H1 (cell line): ENCODE data around the gene FRMD4A. TPM values are rescaled to one million over a fixed set of nuclear protein-coding genes. Genes with fewer than 3 reads are reported as not detected.

Experiments
- CTCF ChIA-PET: fragments of 300-600 bp; sonication (Branson Sonifier 250); formaldehyde crosslinking; loops from one replicate; lab custom pipeline; 2021; ENCODE audit not compliant: partially characterized antibody; lab: Charles Lee
- POLR2A ChIA-PET: fragments of 300-600 bp; sonication (Branson Sonifier 250); formaldehyde crosslinking; loops from one replicate; lab custom pipeline; 2021; ENCODE audit warnings: inconsistent platforms; ENCODE audit not compliant: partially characterized antibody; lab: Charles Lee
- DNase-seq, 2 experiments: peaks; one replicate each; pipeline versions ENCODE4 v3.0.0 to v3.0.0-alpha.2; 2010 to 2022; ENCODE audit warnings: low spot score in 2 of 2, low read depth in 1 of 2, mixed read lengths in 1 of 2
- FAIRE-seq: peaks from 2 replicates; lab custom pipeline; 2011; peaks lifted over from hg19 to GRCh38; lab: Jason Lieb, UNC
- H2AFZ ChIP-seq: 2 replicates; pipeline ENCODE4 v1.8.1; 2012; ENCODE audit warnings: low read length, inconsistent platforms
- H2AK5ac ChIP-seq: 2 replicates; pipeline ENCODE4 v1.6.1; 2013; ENCODE audit warnings: low read depth, low read length
- H2BK120ac ChIP-seq: replicated peaks from 2 replicates; pipeline ENCODE3; 2013; ENCODE audit warnings: low read depth, low read length, inconsistent platforms
- H2BK12ac ChIP-seq: 2 replicates; pipeline ENCODE4 v1.6.1; 2013; ENCODE audit warnings: low read depth, low read length
- H2BK15ac ChIP-seq: 2 replicates; pipeline ENCODE4 v1.6.1; 2013; ENCODE audit warnings: low read length
- H2BK20ac ChIP-seq: 2 replicates; pipeline ENCODE4 v1.6.1; 2013; ENCODE audit warnings: low read length
- H2BK5ac ChIP-seq: 2 replicates; pipeline ENCODE4 v1.6.1; 2013; ENCODE audit warnings: low read depth, low read length
- H3K14ac ChIP-seq: 2 replicates; pipeline ENCODE4 v1.6.1; 2013; ENCODE audit warnings: inconsistent platforms; ENCODE audit not compliant: insufficient read length
- H3K18ac ChIP-seq: 2 replicates; pipeline ENCODE4 v1.6.1; 2013; ENCODE audit warnings: low read length; ENCODE audit errors: extremely low read depth
- H3K23ac ChIP-seq: 2 replicates; pipeline ENCODE4 v1.6.1; 2013; ENCODE audit warnings: inconsistent platforms; ENCODE audit not compliant: insufficient read length
- H3K23me2 ChIP-seq: 2 replicates; pipeline ENCODE4 v1.6.1; 2013; ENCODE audit warnings: low read depth, low read length
- H3K27ac ChIP-seq: 2 replicates; pipeline ENCODE4 v1.6.1; 2011; ENCODE audit warnings: low read depth, low read length, inconsistent platforms
- H3K27me3 ChIP-seq, 4 experiments: replicated peaks in 1 of 4; 1 replicate in 1 of 4; 2 replicates in 3 of 4; pipeline versions ENCODE4 v1.6.1 to v1.8.1; 2011 to 2013; ENCODE audit warnings: low read length in 3 of 4, mild to moderate bottlenecking in 3 of 4, inconsistent platforms in 2 of 4, mixed read lengths in 2 of 4, moderate library complexity in 1 of 4; ENCODE audit not compliant: control insufficient read depth in 3 of 4, insufficient read depth in 3 of 4; ENCODE audit errors: extremely low read depth in 1 of 4
- H3K36me3 ChIP-seq, 4 experiments: 2 replicates each; pipeline versions ENCODE4 v1.6.1 to v1.8.1; 2011 to 2013; ENCODE audit warnings: mild to moderate bottlenecking in 4 of 4, low read length in 3 of 4, moderate library complexity in 2 of 4, control low read depth in 1 of 4, inconsistent platforms in 1 of 4; ENCODE audit not compliant: insufficient read depth in 4 of 4, control insufficient read depth in 2 of 4
- H3K4ac ChIP-seq: replicated peaks from 2 replicates; pipeline ENCODE3; 2013; ENCODE audit warnings: low read length, low read depth, mixed read lengths, inconsistent platforms; ENCODE audit not compliant: insufficient read length
- H3K4me1 ChIP-seq, 4 experiments: replicated peaks in 1 of 4; 1 replicate in 1 of 4; 2 replicates in 3 of 4; pipeline versions ENCODE4 v1.6.1 to v1.8.1; 2011 to 2013; ENCODE audit warnings: low read length in 3 of 4, inconsistent platforms in 2 of 4, mixed read lengths in 1 of 4; ENCODE audit not compliant: insufficient read depth in 4 of 4, control insufficient read depth in 3 of 4
- H3K4me2 ChIP-seq, 2 experiments: 2 replicates each; pipeline versions ENCODE4 v1.6.1 to v1.8.1; 2011 to 2013; ENCODE audit warnings: low read depth in 2 of 2, low read length in 2 of 2, control low read depth in 1 of 2, inconsistent platforms in 1 of 2, mild to moderate bottlenecking in 1 of 2; ENCODE audit not compliant: insufficient read depth in 1 of 2
- H3K4me3 ChIP-seq, 4 experiments: fragments of 200-600, 300-600 bp in 1 of 4; sonication (generic), shearing (Covaris generic), sonication (Bioruptor Twin) in 1 of 4; 2 replicates each; pipeline versions ENCODE4 v1.5.1 to v1.8.1; 2011 to 2016; ENCODE audit warnings: low read length in 4 of 4, low read depth in 3 of 4, control low read depth in 2 of 4, inconsistent platforms in 2 of 4, mild to moderate bottlenecking in 2 of 4, mixed read lengths in 1 of 4, moderate library complexity in 1 of 4; ENCODE audit not compliant: insufficient read depth in 2 of 4; ENCODE audit errors: extremely low read depth in 1 of 4
- H3K56ac ChIP-seq: replicated peaks from 2 replicates; pipeline ENCODE3; 2013; ENCODE audit warnings: low read depth, mild to moderate bottlenecking, mixed read lengths, low read length, inconsistent platforms; ENCODE audit not compliant: insufficient read length
- H3K79me1 ChIP-seq: 2 replicates; pipeline ENCODE4 v1.6.1; 2013; ENCODE audit warnings: low read depth, low read length, control low read depth
- H3K79me2 ChIP-seq, 2 experiments: 2 replicates each; pipeline versions ENCODE4 v1.6.1 to v1.8.1; 2012 to 2013; ENCODE audit warnings: low read length in 2 of 2, mild to moderate bottlenecking in 2 of 2, inconsistent platforms in 1 of 2; ENCODE audit not compliant: insufficient read depth in 2 of 2, control insufficient read depth in 1 of 2
- H3K9ac ChIP-seq, 4 experiments: replicated peaks in 1 of 4; 1 replicate in 1 of 4; 2 replicates in 3 of 4; pipeline versions ENCODE4 v1.6.1 to v1.8.1; 2011 to 2013; ENCODE audit warnings: low read depth in 3 of 4, low read length in 3 of 4, control low read depth in 2 of 4, mild to moderate bottlenecking in 2 of 4, moderate library complexity in 2 of 4, inconsistent platforms in 1 of 4; ENCODE audit errors: extremely low read depth in 1 of 4
- H3K9me3 ChIP-seq, 2 experiments: 2 replicates each; pipeline versions ENCODE4 v1.6.1 to v1.8.1; 2012 to 2013; ENCODE audit warnings: mild to moderate bottlenecking in 2 of 2, moderate library complexity in 2 of 2, control low read depth in 1 of 2, inconsistent platforms in 1 of 2, low read depth in 1 of 2, low read length in 1 of 2, mixed read lengths in 1 of 2; ENCODE audit not compliant: insufficient read depth in 2 of 2
- H4K20me1 ChIP-seq, 2 experiments: replicated peaks in 1 of 2; 2 replicates each; pipeline versions ENCODE3 to v1.8.1; 2011 to 2013; ENCODE audit warnings: inconsistent platforms in 2 of 2, low read length in 2 of 2, mild to moderate bottlenecking in 1 of 2; ENCODE audit not compliant: insufficient read depth in 2 of 2, control insufficient read depth in 1 of 2
- H4K5ac ChIP-seq: 2 replicates; pipeline ENCODE4 v1.6.1; 2013; ENCODE audit warnings: low read length, low read depth, mixed read lengths, inconsistent platforms; ENCODE audit not compliant: insufficient read length
- H4K8ac ChIP-seq: 2 replicates; pipeline ENCODE4 v1.8.0; 2013; ENCODE audit warnings: mild to moderate bottlenecking, moderate library complexity, low read length, inconsistent platforms; ENCODE audit not compliant: insufficient read depth; ENCODE audit errors: extremely low read depth
- H4K91ac ChIP-seq: replicated peaks from 2 replicates; pipeline ENCODE3; 2013; ENCODE audit warnings: low read length, mixed read lengths, inconsistent platforms; ENCODE audit not compliant: insufficient read length
- BACH1 ChIP-seq: IDR thresholded peaks from 2 replicates; pipeline ENCODE4 v1.6.1; 2012; ENCODE audit warnings: low read length, improper control_type of control experiment
- BRCA1 ChIP-seq: IDR thresholded peaks from 2 replicates; pipeline ENCODE4 v1.6.1; 2012; ENCODE audit warnings: low read depth, low read length, improper control_type of control experiment
- CBX8 ChIP-seq: fragments of 300-800, 300-1000 bp; sonication (generic); IDR thresholded peaks from 2 replicates; pipeline ENCODE4 v1.7.1; 2016; ENCODE audit warnings: low read depth, low read length, borderline replicate concordance
- CEBPB ChIP-seq: IDR thresholded peaks from 2 replicates; pipeline ENCODE4 v1.6.1; 2012; ENCODE audit warnings: low read depth, low read length
- CHD1 ChIP-seq: IDR thresholded peaks from 2 replicates; pipeline ENCODE4 v1.6.1; 2012; ENCODE audit warnings: low read depth, low read length, improper control_type of control experiment
- EZH2 ChIP-seq: fragments of 200-600 bp; sonication (generic); IDR thresholded peaks from 2 replicates; pipeline ENCODE4 v1.7.1; 2012; ENCODE audit warnings: low read depth, mild to moderate bottlenecking, moderate library complexity, low read length, inconsistent platforms; ENCODE audit not compliant: severe bottlenecking
- GTF2F1 ChIP-seq: IDR thresholded peaks from 2 replicates; pipeline ENCODE4 v1.6.1; 2012; ENCODE audit warnings: low read depth, low read length, improper control_type of control experiment, borderline replicate concordance
- HDAC2 ChIP-seq, 2 experiments: fragments of 300-600 bp in 1 of 2; sonication (generic) in 1 of 2; IDR thresholded peaks; 2 replicates each; pipeline ENCODE4 v1.6.1; 2011 to 2012; ENCODE audit warnings: low read depth in 2 of 2, low read length in 2 of 2, mild to moderate bottlenecking in 2 of 2, moderate library complexity in 2 of 2, borderline replicate concordance in 1 of 2, inconsistent platforms in 1 of 2
- HDAC6 ChIP-seq: IDR thresholded peaks from one replicate; pipeline ENCODE4 v1.7.1; 2012; ENCODE audit warnings: low read depth, mild to moderate bottlenecking, inconsistent platforms, low read length, moderate library complexity
- JUND ChIP-seq: IDR thresholded peaks from 2 replicates; pipeline ENCODE4 v1.6.1; 2011; ENCODE audit warnings: mild to moderate bottlenecking, improper control_type of control experiment, low read length
- KDM4A ChIP-seq: IDR thresholded peaks from one replicate; pipeline ENCODE4 v1.7.1; 2012; ENCODE audit warnings: low read depth, mild to moderate bottlenecking, moderate library complexity, low read length, inconsistent platforms; ENCODE audit not compliant: severe bottlenecking
- MAFK ChIP-seq: IDR thresholded peaks from 2 replicates; pipeline ENCODE4 v1.6.1; 2012; ENCODE audit warnings: low read depth, mild to moderate bottlenecking, improper control_type of control experiment, low read length
- TBP ChIP-seq: IDR thresholded peaks from 2 replicates; pipeline ENCODE4 v1.6.1; 2011; ENCODE audit warnings: low read depth, low read length, improper control_type of control experiment
- TEAD4 ChIP-seq: IDR thresholded peaks from 2 replicates; pipeline ENCODE4 v1.6.1; 2012; ENCODE audit warnings: low read depth, low read length, inconsistent platforms, mixed read lengths
- YY1 ChIP-seq: IDR thresholded peaks from 2 replicates; pipeline ENCODE4 v1.6.1; 2011; ENCODE audit warnings: low read depth, mild to moderate bottlenecking, low read length
- WGBS, 2 experiments: shearing (Covaris generic) in 1 of 2; methylation state at CpG; one replicate each; pipeline versions ENCODE4 v1.1.6 to v1.1.7; 2013 to 2015; ENCODE audit warnings: low lambda C conversion rate in 2 of 2, mixed read lengths in 2 of 2, inconsistent platforms in 1 of 2, low coverage in 1 of 2, missing lambda C conversion rate in 1 of 2; ENCODE audit not compliant: insufficient replicate concordance in 2 of 2, insufficient coverage in 1 of 2, insufficient read length in 1 of 2; ENCODE audit errors: extremely low coverage in 1 of 2, missing lambda C conversion rate in 1 of 2; 5-methylcytosine and 5-hydroxymethylcytosine counted together
- polyA plus RNA-seq, 7 experiments: library from polyadenylated mRNA; depleted of rRNA in 3 of 7; stranded (reverse) in 5 of 7; unstranded in 2 of 7; fragments of >200 nt in 5 of 7; fragments of 200-250 nt in 2 of 7; gene quantifications; 1 replicate in 5 of 7; 2 replicates in 1 of 7; 4 replicates in 1 of 7; pipeline versions ENCODE4 v1.2.1 to v1.2.3, GENCODE V29; 2011 to 2013; ENCODE audit warnings: missing spikeins in 2 of 7, mixed read lengths in 2 of 7
- total RNA-seq: library from RNA; stranded (reverse); fragmentation: NEBNext Ultra II Directional; extraction: Animal tissue kit (Norgen Biotek cat#: 25700); gene quantifications from 2 replicates; pipeline ENCODE4 v1.2.1, GENCODE V29; 2021

FRMD4A gene
- total and polyA plus RNA-seq, 2 of the 8 experiments (the other 6 are each of a cell fraction or from before 2014, with no cell fraction given): 38.6 to 39.6 TPM

GRCh38 chr10:13989616-13990015 is 341.1 kb downstream of the FRMD4A start:
- H3K4me2 ChIP-seq: no peak overlapping the region

More at GRCh38 chr10:13989616-13990015, 341.1 kb downstream of the FRMD4A start:
- H2BK5ac ChIP-seq: no peak overlapping the region
- H2BK15ac ChIP-seq: no peak overlapping the region
- H3K23ac ChIP-seq: no peak overlapping the region
- no peaks in the 10 kb centered on the region for H3K36me3 ChIP-seq
- H3K9me3 ChIP-seq: no peaks in the 10 kb centered on the region
- no peak overlapping the region for H3K9ac ChIP-seq
- no peak overlapping the region for H2BK120ac ChIP-seq
- no peak overlapping the region for H3K18ac ChIP-seq
- H4K20me1 ChIP-seq: no peaks in the 10 kb centered on the region
- peaks cover 0 to 4% (median 0%) of the 10 kb centered on the region in 4 experiments; a peak in 1 of 7 replicates for H3K4me1 ChIP-seq
- no peak for FAIRE-seq
- H4K8ac ChIP-seq: no peak overlapping the region
- H2BK20ac ChIP-seq: no peak overlapping the region
- no peaks in the 10 kb centered on the region for H3K79me2 ChIP-seq
- no peak overlapping the region for H2AK5ac ChIP-seq
- H4K5ac ChIP-seq: no peak overlapping the region
- H2BK12ac ChIP-seq: no peak overlapping the region
- no peak for DNase-seq
- no peaks in the 10 kb centered on the region for H3K27me3 ChIP-seq
- ChIA-PET POLR2A (no interaction called here), CTCF (interaction anchor here (1.9 kb wide), 1 partner anchor 330 kb away, joined by 4 read pairs; no protein-coding TSS in a partner anchor)
- 95% methylated on average over 2 of the region's 2 CpGs; no CpG with 5 or more reads in 1 of the 2 experiments for WGBS, 2 experiments
- no peaks in the 10 kb centered on the region; the same call in 1 of the 2 replicates for H3K79me1 ChIP-seq
- no peak overlapping the region for H3K4ac ChIP-seq
- H3K23me2 ChIP-seq: no peaks in the 10 kb centered on the region; the same call in 1 of the 2 replicates
- H3K4me3 ChIP-seq: no peak overlapping the region
- no peak overlapping the region for H3K14ac ChIP-seq
- TF ChIP-seq CHD1 (no peak), CBX8 (no peak), BRCA1 (no peak), GTF2F1 (no peak), JUND (no peak), BACH1 (no peak), KDM4A (no peak), TEAD4 (no peak), YY1 (no peak), EZH2 (no peak), TBP (no peak), HDAC2 (IDR thresholded peaks at IDR 0.05; ENCODE audit: borderline replicate concordance in 1 of 2, low read depth in 2 of 2, low read length in 2 of 2) (no peak), HDAC6 (no peak), MAFK (no peak), CEBPB (no peak)
- H2AFZ ChIP-seq: no peak overlapping the region
- H3K56ac ChIP-seq: no peak overlapping the region
- no peak overlapping the region for H4K91ac ChIP-seq
- H3K27ac ChIP-seq: no peak overlapping the region
